GM12875 (cell line): ENCODE measurements around the gene SENP8.

Experiments
- H3K4me3 ChIP-seq: one replicate; pipeline ENCODE4 v1.5.1; 2011; ENCODE audit warnings: low read depth, low read length, control low read depth
- TF ChIP-seq, protein P1 (sequence below): IDR thresholded peaks from 2 replicates; pipeline ENCODE4 v1.5.1; 2011; ENCODE audit warnings: low read depth, mild to moderate bottlenecking, control low read depth, inconsistent platforms, low read length, moderate library complexity, borderline replicate concordance; ENCODE audit not compliant: insufficient read depth

The SENP8 gene

GRCh38 chr15:72130272-72130671 lies 12.1 kb downstream of the SENP8 start:
- TF ChIP-seq, protein P1, sequence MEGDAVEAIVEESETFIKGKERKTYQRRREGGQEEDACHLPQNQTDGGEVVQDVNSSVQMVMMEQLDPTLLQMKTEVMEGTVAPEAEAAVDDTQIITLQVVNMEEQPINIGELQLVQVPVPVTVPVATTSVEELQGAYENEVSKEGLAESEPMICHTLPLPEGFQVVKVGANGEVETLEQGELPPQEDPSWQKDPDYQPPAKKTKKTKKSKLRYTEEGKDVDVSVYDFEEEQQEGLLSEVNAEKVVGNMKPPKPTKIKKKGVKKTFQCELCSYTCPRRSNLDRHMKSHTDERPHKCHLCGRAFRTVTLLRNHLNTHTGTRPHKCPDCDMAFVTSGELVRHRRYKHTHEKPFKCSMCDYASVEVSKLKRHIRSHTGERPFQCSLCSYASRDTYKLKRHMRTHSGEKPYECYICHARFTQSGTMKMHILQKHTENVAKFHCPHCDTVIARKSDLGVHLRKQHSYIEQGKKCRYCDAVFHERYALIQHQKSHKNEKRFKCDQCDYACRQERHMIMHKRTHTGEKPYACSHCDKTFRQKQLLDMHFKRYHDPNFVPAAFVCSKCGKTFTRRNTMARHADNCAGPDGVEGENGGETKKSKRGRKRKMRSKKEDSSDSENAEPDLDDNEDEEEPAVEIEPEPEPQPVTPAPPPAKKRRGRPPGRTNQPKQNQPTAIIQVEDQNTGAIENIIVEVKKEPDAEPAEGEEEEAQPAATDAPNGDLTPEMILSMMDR, result no peak
- H3K4me3 ChIP-seq, result no peak overlapping the region

DNA sequence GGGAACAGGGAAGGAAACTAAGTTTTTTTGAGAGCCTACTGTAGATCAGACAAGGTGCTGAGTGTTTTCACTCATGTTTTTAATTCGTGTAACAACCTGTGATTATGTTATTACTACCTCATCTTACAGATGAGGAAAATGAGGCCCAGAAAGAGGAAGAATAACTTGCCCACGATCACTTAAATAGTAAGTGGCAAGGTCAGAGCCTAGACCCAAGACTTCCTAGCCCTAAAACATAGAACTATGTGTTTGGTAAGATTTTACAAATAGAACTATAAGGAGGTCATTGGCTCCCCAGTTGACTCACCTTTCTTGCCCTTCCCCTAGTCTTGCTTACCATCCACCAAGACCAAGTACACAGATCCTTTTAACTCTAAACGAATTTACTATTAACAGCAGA lies 13.7 kb downstream of the SENP8 start:
- TF ChIP-seq, protein P1, result no peak
- H3K4me3 ChIP-seq, result no peak overlapping the region

DNA sequence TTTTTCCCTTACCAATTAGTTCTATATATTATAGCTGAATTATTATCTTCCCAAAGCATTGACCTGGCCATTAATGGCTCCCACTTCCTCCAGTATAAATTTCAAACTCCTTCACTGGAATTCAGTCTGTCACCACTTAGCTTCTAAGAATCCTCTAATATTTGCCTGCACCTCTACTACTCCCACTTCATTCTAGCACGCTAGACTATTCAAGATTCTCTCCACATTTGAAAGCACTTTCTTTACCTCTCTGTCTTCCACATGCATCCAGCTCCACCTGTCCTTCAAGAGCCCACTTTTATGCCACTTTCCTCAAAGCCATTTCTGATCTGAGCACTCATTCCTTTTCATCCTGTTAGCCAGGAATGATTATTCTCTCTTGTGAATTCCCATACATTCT lies 15.0 kb downstream of the SENP8 start:
- TF ChIP-seq, protein P1, result no peak

DNA sequence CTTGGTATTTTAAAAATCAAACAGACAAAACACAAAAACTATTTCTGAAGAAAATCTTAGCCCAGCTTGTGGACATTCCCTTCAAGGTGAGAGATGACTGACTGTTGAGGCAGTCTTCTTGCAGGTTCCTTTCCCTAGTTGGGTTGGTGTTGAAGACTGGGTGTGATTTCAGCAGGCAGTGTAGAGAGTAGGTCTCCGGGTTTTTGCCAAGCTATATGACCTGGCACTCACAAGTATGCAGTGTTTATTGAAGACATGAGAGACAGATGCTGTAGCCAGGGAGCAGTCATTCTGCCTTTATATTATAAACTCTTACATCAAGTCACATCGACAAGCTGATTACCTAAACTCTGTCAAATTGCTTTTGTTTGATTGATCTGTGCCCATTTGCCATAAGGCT lies 17.5 kb downstream of the SENP8 start:
- TF ChIP-seq, protein P1, result no peak
- no peak overlapping the region for H3K4me3 ChIP-seq

More for the DNA sequence above, 15.0 kb downstream of the SENP8 start:
- H3K4me3 ChIP-seq, result no peak overlapping the region

GRCh38 chr15:72136170-72137051 lies 18.2 kb downstream of the SENP8 start:
- no peak overlapping the region for H3K4me3 ChIP-seq
- TF ChIP-seq, protein P1, result no peak

- TF ChIP-seq, protein P1, result no peak
Measured at GRCh38 chr15:72139667-72140066, 21.5 kb downstream of the SENP8 start.

GRCh38 chr15:72140088-72140487 lies 21.9 kb downstream of the SENP8 start:
- TF ChIP-seq, protein P1, result no peak

More at GRCh38 chr15:72139667-72140066, 21.5 kb downstream of the SENP8 start:
- no peak overlapping the region for H3K4me3 ChIP-seq

More at GRCh38 chr15:72140088-72140487, 21.9 kb downstream of the SENP8 start:
- H3K4me3 ChIP-seq, result no peak overlapping the region
